SK-N-SH (cell line): ENCODE data around the gene LBR.

Experiments
- EP300 ChIP-seq, 2 experiments: IDR thresholded peaks; 2 replicates each; pipeline versions ENCODE4 v1.4.0 to v1.6.1; 2012; ENCODE audit warnings: borderline replicate concordance in 1 of 2, low read depth in 1 of 2, low read length in 1 of 2
- EZH2phosphoT487 ChIP-seq: fragments of 200-600 bp; sonication (generic); IDR thresholded peaks from 2 replicates; pipeline ENCODE4 v1.6.1; 2017; ENCODE audit warnings: low read depth, mixed run types, mild to moderate bottlenecking, antibody characterized with exemption, moderate library complexity, borderline replicate concordance
- FOSL2 ChIP-seq: IDR thresholded peaks from 2 replicates; pipeline ENCODE4 v1.4.0; 2012; ENCODE audit warnings: low read depth, mild to moderate bottlenecking, moderate library complexity, borderline replicate concordance
- FOXM1 ChIP-seq: IDR thresholded peaks from 2 replicates; pipeline ENCODE4 v1.4.0; 2012; ENCODE audit warnings: low read depth, mild to moderate bottlenecking
- GABPA ChIP-seq: IDR thresholded peaks from 2 replicates; pipeline ENCODE4 v1.4.0; 2012; ENCODE audit warnings: low read depth, mild to moderate bottlenecking
- RAD21 ChIP-seq: IDR thresholded peaks from 2 replicates; pipeline ENCODE4 v1.6.1; 2012; ENCODE audit warnings: mild to moderate bottlenecking, low read length
- TAF1 ChIP-seq: IDR thresholded peaks from 2 replicates; pipeline ENCODE4 v1.6.1; 2012; ENCODE audit warnings: low read depth, mild to moderate bottlenecking, low read length, moderate library complexity, borderline replicate concordance
- TEAD4 ChIP-seq: IDR thresholded peaks from 2 replicates; pipeline ENCODE4 v1.4.0; 2012; ENCODE audit warnings: mild to moderate bottlenecking, borderline replicate concordance; ENCODE audit not compliant: insufficient read depth
- YY1 ChIP-seq: IDR thresholded peaks from 2 replicates; pipeline ENCODE4 v1.4.0; 2012; ENCODE audit warnings: low read depth, mild to moderate bottlenecking
- TF ChIP-seq, protein P1 (sequence below): IDR thresholded peaks from 2 replicates; pipeline ENCODE4 v1.6.1; 2012; ENCODE audit warnings: mild to moderate bottlenecking, low read depth, low read length, moderate library complexity
- TF ChIP-seq, protein P2 (sequence below): fragments of 200-600 bp; sonication (generic); IDR thresholded peaks from 2 replicates; pipeline ENCODE4 v1.6.1; 2017; ENCODE audit warnings: antibody characterized with exemption, mild to moderate bottlenecking, moderate library complexity
- TF ChIP-seq, protein P3 (sequence below): fragments of 150-350 bp; IDR thresholded peaks from 2 replicates; pipeline ENCODE4 v1.6.1; 2017; ENCODE audit warnings: antibody characterized with exemption, low read length, low read depth, borderline replicate concordance
- TF ChIP-seq, protein P4 (sequence below): fragments of 150-350 bp; IDR thresholded peaks from 2 replicates; pipeline ENCODE4 v1.6.1; 2016; ENCODE audit warnings: mild to moderate bottlenecking, low read depth, low read length

DNA sequence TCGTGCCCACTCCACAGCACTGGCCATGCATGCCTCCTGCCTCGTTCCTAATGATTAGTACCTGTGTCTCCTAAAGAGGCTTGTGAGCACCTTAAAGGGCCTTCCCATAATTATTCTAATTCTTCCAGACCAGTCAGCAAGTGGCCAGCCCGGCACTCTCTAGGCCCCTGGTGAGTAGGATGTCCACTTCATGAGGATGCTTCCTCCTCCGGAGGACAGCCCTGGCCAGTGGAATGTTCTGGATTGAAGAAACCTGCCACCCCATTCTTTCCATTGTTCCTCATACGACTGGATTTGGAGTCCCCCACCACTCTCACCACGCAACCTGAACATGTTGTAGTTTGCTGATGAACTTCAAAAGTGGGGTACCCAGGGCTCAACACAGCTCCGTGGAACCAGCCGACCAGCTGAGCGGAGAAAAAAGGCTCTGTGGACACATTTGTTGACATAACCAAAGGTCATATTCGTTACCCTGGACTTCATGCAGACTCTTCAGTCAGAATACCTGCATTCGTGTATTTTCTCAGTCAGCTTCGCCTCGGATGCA, 46.7 kb upstream of the LBR start:
- no peak for TF ChIP-seq GABPA
- TF ChIP-seq, protein P1, sequence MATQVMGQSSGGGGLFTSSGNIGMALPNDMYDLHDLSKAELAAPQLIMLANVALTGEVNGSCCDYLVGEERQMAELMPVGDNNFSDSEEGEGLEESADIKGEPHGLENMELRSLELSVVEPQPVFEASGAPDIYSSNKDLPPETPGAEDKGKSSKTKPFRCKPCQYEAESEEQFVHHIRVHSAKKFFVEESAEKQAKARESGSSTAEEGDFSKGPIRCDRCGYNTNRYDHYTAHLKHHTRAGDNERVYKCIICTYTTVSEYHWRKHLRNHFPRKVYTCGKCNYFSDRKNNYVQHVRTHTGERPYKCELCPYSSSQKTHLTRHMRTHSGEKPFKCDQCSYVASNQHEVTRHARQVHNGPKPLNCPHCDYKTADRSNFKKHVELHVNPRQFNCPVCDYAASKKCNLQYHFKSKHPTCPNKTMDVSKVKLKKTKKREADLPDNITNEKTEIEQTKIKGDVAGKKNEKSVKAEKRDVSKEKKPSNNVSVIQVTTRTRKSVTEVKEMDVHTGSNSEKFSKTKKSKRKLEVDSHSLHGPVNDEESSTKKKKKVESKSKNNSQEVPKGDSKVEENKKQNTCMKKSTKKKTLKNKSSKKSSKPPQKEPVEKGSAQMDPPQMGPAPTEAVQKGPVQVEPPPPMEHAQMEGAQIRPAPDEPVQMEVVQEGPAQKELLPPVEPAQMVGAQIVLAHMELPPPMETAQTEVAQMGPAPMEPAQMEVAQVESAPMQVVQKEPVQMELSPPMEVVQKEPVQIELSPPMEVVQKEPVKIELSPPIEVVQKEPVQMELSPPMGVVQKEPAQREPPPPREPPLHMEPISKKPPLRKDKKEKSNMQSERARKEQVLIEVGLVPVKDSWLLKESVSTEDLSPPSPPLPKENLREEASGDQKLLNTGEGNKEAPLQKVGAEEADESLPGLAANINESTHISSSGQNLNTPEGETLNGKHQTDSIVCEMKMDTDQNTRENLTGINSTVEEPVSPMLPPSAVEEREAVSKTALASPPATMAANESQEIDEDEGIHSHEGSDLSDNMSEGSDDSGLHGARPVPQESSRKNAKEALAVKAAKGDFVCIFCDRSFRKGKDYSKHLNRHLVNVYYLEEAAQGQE = no peak
- no peak for TF ChIP-seq TAF1
- TF ChIP-seq, protein P2, sequence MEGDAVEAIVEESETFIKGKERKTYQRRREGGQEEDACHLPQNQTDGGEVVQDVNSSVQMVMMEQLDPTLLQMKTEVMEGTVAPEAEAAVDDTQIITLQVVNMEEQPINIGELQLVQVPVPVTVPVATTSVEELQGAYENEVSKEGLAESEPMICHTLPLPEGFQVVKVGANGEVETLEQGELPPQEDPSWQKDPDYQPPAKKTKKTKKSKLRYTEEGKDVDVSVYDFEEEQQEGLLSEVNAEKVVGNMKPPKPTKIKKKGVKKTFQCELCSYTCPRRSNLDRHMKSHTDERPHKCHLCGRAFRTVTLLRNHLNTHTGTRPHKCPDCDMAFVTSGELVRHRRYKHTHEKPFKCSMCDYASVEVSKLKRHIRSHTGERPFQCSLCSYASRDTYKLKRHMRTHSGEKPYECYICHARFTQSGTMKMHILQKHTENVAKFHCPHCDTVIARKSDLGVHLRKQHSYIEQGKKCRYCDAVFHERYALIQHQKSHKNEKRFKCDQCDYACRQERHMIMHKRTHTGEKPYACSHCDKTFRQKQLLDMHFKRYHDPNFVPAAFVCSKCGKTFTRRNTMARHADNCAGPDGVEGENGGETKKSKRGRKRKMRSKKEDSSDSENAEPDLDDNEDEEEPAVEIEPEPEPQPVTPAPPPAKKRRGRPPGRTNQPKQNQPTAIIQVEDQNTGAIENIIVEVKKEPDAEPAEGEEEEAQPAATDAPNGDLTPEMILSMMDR = no peak
- TF ChIP-seq, protein P3, sequence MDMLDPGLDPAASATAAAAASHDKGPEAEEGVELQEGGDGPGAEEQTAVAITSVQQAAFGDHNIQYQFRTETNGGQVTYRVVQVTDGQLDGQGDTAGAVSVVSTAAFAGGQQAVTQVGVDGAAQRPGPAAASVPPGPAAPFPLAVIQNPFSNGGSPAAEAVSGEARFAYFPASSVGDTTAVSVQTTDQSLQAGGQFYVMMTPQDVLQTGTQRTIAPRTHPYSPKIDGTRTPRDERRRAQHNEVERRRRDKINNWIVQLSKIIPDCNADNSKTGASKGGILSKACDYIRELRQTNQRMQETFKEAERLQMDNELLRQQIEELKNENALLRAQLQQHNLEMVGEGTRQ = no peak
- TF ChIP-seq YY1 = no peak
- TF ChIP-seq TEAD4 = no peak
- no peak for TF ChIP-seq RAD21
- TF ChIP-seq EZH2phosphoT487 = no peak
- TF ChIP-seq, protein P4, sequence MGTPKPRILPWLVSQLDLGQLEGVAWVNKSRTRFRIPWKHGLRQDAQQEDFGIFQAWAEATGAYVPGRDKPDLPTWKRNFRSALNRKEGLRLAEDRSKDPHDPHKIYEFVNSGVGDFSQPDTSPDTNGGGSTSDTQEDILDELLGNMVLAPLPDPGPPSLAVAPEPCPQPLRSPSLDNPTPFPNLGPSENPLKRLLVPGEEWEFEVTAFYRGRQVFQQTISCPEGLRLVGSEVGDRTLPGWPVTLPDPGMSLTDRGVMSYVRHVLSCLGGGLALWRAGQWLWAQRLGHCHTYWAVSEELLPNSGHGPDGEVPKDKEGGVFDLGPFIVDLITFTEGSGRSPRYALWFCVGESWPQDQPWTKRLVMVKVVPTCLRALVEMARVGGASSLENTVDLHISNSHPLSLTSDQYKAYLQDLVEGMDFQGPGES = no peak
- no peak for TF ChIP-seq FOSL2
- TF ChIP-seq FOXM1 = no peak
- no peak for TF ChIP-seq EP300 (IDR thresholded peaks at IDR 0.05; ENCODE audit: borderline replicate concordance in 1 of 2, low read depth in 1 of 2, low read length in 1 of 2)
